T-cell (primary cell): Measurements from ENCODE around the gene SLC34A3. TPM values are rescaled to one million over a fixed set of nuclear protein-coding genes. Genes with fewer than 3 reads are reported as not detected.
"Not testable (repeated sequence)": the region's sequence is repeated elsewhere in the genome, so short reads cannot be mapped to it uniquely, and the experiment has no call there.

Experiments used
- ATAC-seq, 4 experiments: fragments of 200-7000 bp in 3 of 4; fragments of 150-1000 bp in 1 of 4; cut with Tn5 transposase; replicated peaks in 1 of 4; 1 replicate in 3 of 4; 2 replicates in 1 of 4; pipeline ENCODE4 v1.10.0; 2021; ENCODE audit warnings: moderate library complexity in 3 of 4, mild to moderate bottlenecking in 2 of 4, moderate number of reproducible peaks in 1 of 4
- CTCF ChIA-PET, 2 donors: fragments of 300-600 bp; sonication (Branson Sonifier 250); formaldehyde crosslinking; loops; one replicate each; lab custom pipeline; 2022; ENCODE audit warnings: antibody characterized with exemption in 2 of 2; lab: Charles Lee
- POLR2A ChIA-PET, 2 donors: fragments of 300-600 bp; sonication (Branson Sonifier 250); formaldehyde crosslinking; loops; one replicate each; lab custom pipeline; 2022; ENCODE audit warnings: antibody characterized with exemption in 2 of 2; lab: Charles Lee
- DNase-seq, 35 experiments: peaks; one replicate each; pipeline versions ENCODE4 v3.0.0 to v3.0.0-alpha.2; 2013 to 2023
- H3K27ac ChIP-seq: one replicate; pipeline ENCODE4 v1.5.1; 2013; ENCODE audit warnings: low read length
- H3K27me3 ChIP-seq, 2 experiments: replicated peaks in 1 of 2; 1 replicate in 1 of 2; 2 replicates in 1 of 2; pipeline versions ENCODE4 v1.6.1 to v1.7.0; 2013; ENCODE audit warnings: low read length in 1 of 2, mixed read lengths in 1 of 2; ENCODE audit not compliant: control insufficient read depth in 2 of 2, insufficient read depth in 2 of 2; ENCODE audit errors: extremely low read depth in 1 of 2
- H3K36me3 ChIP-seq, 2 donors: 1 replicate in 1 of 2; 2 replicates in 1 of 2; pipeline versions ENCODE4 v1.6.1 to v1.7.0; 2013; ENCODE audit warnings: low read length in 1 of 2; ENCODE audit not compliant: control insufficient read depth in 2 of 2, insufficient read depth in 1 of 2; ENCODE audit errors: extremely low read depth in 1 of 2
- H3K4me1 ChIP-seq, 2 experiments: 1 replicate in 1 of 2; 2 replicates in 1 of 2; pipeline versions ENCODE4 v1.6.1 to v1.7.0; 2013; ENCODE audit warnings: low read length in 2 of 2, mixed read lengths in 1 of 2; ENCODE audit not compliant: insufficient read depth in 2 of 2, control insufficient read depth in 1 of 2; ENCODE audit errors: extremely low read depth in 1 of 2
- H3K4me3 ChIP-seq, 2 donors: 1 replicate in 1 of 2; 2 replicates in 1 of 2; pipeline versions ENCODE4 v1.5.1 to v1.7.0; 2013; ENCODE audit warnings: mild to moderate bottlenecking in 2 of 2, low read length in 1 of 2, moderate library complexity in 1 of 2; ENCODE audit not compliant: control insufficient read depth in 1 of 2; ENCODE audit errors: extremely low read depth in 1 of 2
- H3K9me3 ChIP-seq: 2 replicates; pipeline ENCODE4 v1.7.0; 2013
- H3K27ac Mint-ChIP-seq, 2 donors: one replicate each; pipeline ENCODE4 v1.8.0; 2020 to 2021; ENCODE audit warnings: mild to moderate bottlenecking in 2 of 2, mixed read lengths in 2 of 2
- H3K27me3 Mint-ChIP-seq, 2 donors: one replicate each; pipeline ENCODE4 v1.8.0; 2021 to 2022; ENCODE audit warnings: mixed read lengths in 2 of 2
- H3K36me3 Mint-ChIP-seq: one replicate; pipeline ENCODE4 v1.8.0; 2021; ENCODE audit warnings: mixed read lengths
- H3K4me1 Mint-ChIP-seq, 3 donors: one replicate each; pipeline ENCODE4 v1.8.0; 2020 to 2022; ENCODE audit warnings: mixed read lengths in 3 of 3, mild to moderate bottlenecking in 1 of 3
- H3K4me3 Mint-ChIP-seq, 3 donors: one replicate each; pipeline ENCODE4 v1.8.0; 2020 to 2022; ENCODE audit warnings: mild to moderate bottlenecking in 3 of 3, mixed read lengths in 3 of 3, moderate library complexity in 3 of 3
- H3K9me3 Mint-ChIP-seq, 3 donors: one replicate each; pipeline ENCODE4 v1.8.0; 2020 to 2022; ENCODE audit warnings: mixed read lengths in 3 of 3
- WGBS: methylation state at CpG from one replicate; pipeline ENCODE4 v1.1.5; 2013; ENCODE audit warnings: missing lambda C conversion rate; ENCODE audit not compliant: insufficient coverage; 5-methylcytosine and 5-hydroxymethylcytosine counted together
- total RNA-seq, 35 experiments: library from RNA in 6 of 35; stranded (reverse) in 6 of 35; fragments of 120-200 nt in 1 of 35; gene quantifications; one replicate each; pipeline versions ENCODE4 v1.2.1 to v1.2.4 and lab custom pipeline; 2013 to 2026

Gene SLC34A3
- total RNA-seq, 5 donors from 2014 or later (not counting 1 experiment from before 2014, with no cell fraction given), result not detected

DNA sequence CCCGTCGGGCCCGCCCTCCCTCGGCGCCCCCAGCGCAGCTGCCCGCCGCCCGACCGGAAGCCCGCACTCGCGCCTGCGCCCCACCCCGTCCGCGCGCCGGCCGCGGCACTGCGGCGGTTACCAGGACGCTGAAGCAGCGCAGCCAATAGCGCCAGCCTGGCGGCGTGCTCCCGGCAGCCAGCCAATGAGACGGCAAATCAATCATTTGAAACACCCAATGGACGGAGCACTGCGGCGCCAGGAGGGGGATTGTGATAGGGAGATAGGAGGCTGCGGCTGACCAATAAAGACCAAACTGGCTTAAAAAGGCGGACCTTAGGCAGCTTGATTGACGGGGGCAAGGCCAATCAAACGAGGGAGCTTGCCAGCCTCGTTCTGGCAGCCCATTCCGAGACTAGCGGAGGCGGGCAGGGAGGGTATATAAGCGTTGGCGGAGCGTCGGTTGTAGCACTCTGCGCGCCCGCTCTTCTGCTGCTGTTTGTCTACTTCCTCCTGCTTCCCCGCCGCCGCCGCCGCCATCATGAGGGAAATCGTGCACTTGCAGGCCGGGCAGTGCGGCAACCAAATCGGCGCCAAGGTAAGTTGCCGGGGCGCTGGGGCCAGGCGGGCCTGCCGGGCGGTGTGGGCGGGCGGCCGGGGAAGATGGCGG, 10.3 kb downstream of the SLC34A3 start, which contains the start of gene TUBB4B:
Gene TUBB4B (plus strand): TSS at position 447 of the 649 bp plus-strand sequence. CDS start 74 bp downstream, at position 521.
- H3K9me3 ChIP-seq, result no peaks in the 10 kb centered on the region

DNA sequence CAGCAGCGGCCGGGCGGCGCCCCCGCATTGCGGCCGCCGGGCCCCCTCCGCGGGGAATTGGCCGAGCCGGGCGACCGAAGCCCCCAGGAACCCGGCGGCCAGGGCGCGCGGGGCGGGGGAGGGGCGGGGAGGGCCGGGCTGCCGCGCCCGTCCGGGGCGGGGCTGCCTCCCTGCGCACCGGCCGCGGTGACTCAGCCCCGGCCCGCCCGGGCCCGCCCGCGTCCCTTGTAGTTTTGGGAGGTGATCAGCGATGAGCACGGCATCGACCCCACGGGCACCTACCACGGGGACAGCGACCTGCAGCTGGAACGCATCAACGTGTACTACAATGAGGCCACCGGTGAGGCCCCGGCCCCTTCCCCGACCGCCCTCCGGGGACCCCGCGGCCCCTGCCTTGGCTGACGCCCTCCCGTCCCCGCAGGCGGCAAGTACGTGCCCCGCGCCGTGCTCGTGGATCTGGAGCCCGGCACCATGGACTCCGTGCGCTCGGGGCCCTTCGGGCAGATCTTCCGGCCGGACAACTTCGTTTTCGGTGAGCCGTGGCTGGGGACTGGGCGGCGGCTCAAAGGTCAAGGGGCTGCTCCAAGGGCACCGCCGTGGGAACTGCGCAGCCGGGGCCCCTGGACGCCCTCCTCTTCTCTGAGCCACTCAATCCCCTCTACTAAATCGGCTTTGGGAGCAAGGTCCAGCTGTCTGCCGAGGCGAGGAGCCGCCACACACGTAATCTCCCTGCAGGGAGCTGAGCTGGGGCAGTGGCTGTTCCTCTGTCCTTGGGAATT, 11.0 kb downstream of the SLC34A3 start:
- ChIA-PET POLR2A (interaction anchor here (1.0 to 1.6 kb wide), 10 partner anchors 13 to 155 kb away, joined by 3 to 16 read pairs (median 4); partner anchors contain the start of genes CYSRT1 (in 1 of the 2), MAN1B1 (in 1 of the 2), NELFB (in 1 of the 2) and RNF208 (in 1 of the 2)), CTCF (interaction anchor here in 1 of 2 donors (0.5 to 1.6 kb wide), 9 partner anchors 15 to 212 kb away, joined by 3 to 4 read pairs (median 3); partner anchors contain the start of genes MAN1B1 and TPRN)
- WGBS, result 2% methylated on average over 44 of the region's 83 CpGs
- Histone ChIP-seq H3K27ac (peak overlapping the region; percentile 41), H3K4me1 (peaks cover 3 to 61% of the 10 kb centered on the region in 2 experiments), H3K27me3 (no peaks in the 10 kb centered on the region), H3K4me3 (peak overlapping the region; percentile 55 to 58), H3K9me3 (no peaks in the 10 kb centered on the region), H3K36me3 (peaks cover 3 to 19% of the 10 kb centered on the region in 2 donors)
- H3K9me3 Mint-ChIP-seq, result no peaks in the 10 kb centered on the region
- H3K4me1 Mint-ChIP-seq, result peaks cover 29 to 38% (median 33%) of the 10 kb centered on the region in 3 donors
- DNase-seq, result peak in 24 of 35 experiments; percentile 15 to 76 (median 41)
- H3K27me3 Mint-ChIP-seq, result no peaks in the 10 kb centered on the region
- H3K4me3 Mint-ChIP-seq, result peak overlapping the region; percentile 76 to 84 (median 82)
- ATAC-seq, result peak; percentile 23 to 50 (median 46)
- peak overlapping the region in 1 of 2 donors; percentile 82 for H3K27ac Mint-ChIP-seq
- H3K36me3 Mint-ChIP-seq, result peaks cover 14% of the 10 kb centered on the region

More for the DNA sequence above, 10.3 kb downstream of the SLC34A3 start, which contains the start of gene TUBB4B:
- ChIA-PET POLR2A (interaction anchor here (0.6 to 1.6 kb wide), 15 partner anchors 14 to 514 kb away, joined by 3 to 16 read pairs (median 4); partner anchors contain the start of genes CYSRT1 (in 1 of the 2), MAN1B1 (in 1 of the 2), NELFB (in 1 of the 2) and RNF208 (in 1 of the 2)), CTCF (interaction anchor here in 1 of 2 donors (0.5 to 1.6 kb wide), 11 partner anchors 15 to 399 kb away, joined by 3 to 8 read pairs (median 3); partner anchors contain the start of genes AJM1, MAN1B1 and TPRN)
- Mint-ChIP-seq H3K27me3 (no peaks in the 10 kb centered on the region), H3K36me3 (peaks cover 14% of the 10 kb centered on the region), H3K27ac (peak within 1 kb of the TSS; percentile 90 to 95), H3K9me3 (no peaks in the 10 kb centered on the region), H3K4me3 (peak within 1 kb of the TSS; percentile 84 to 90 (median 85)), H3K4me1 (peaks cover 29 to 40% (median 33%) of the 10 kb centered on the region in 3 donors)
- Histone ChIP-seq H3K4me1 (peaks cover 4 to 68% of the 10 kb centered on the region in 2 experiments), H3K27me3 (no peaks in the 10 kb centered on the region), H3K27ac (peak within 1 kb of the TSS; percentile 70), H3K36me3 (peaks cover 3 to 19% of the 10 kb centered on the region in 2 donors), H3K4me3 (peak within 1 kb of the TSS; percentile 59 to 68)
- under 1% methylated on average over 61 of the region's 67 CpGs for WGBS
- peak; percentile 71 to 79 (median 76) for ATAC-seq
- peak; percentile 88 to 100 (median 98) for DNase-seq

DNA sequence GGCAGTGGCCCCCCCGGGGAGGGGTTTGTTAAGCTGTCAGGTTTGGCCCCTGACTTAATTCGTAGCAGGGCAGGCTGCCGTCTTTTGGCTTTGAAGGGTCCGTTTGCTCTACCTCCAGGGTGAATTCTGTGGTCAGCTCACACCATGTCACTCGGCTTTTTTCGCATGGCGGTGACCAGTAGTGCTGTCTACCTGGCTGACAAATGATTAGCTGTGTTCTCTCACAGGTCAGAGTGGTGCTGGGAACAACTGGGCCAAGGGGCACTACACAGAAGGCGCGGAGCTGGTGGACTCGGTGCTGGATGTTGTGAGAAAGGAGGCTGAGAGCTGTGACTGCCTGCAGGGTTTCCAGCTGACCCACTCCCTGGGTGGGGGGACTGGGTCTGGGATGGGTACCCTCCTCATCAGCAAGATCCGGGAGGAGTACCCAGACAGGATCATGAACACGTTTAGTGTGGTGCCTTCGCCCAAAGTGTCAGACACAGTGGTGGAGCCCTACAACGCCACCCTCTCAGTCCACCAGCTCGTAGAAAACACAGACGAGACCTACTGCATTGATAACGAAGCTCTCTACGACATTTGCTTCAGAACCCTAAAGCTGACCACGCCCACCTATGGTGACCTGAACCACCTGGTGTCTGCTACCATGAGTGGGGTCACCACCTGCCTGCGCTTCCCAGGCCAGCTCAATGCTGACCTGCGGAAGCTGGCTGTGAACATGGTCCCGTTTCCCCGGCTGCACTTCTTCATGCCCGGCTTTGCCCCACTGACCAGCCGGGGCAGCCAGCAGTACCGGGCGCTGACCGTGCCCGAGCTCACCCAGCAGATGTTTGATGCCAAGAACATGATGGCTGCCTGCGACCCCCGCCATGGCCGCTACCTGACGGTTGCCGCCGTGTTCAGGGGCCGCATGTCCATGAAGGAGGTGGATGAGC, 11.8 kb downstream of the SLC34A3 start:
- Mint-ChIP-seq H3K36me3 (peaks cover 14% of the 10 kb centered on the region), H3K4me3 (peak overlapping the region; percentile 76 to 84 (median 82)), H3K9me3 (no peaks in the 10 kb centered on the region), H3K4me1 (peaks cover 29 to 36% (median 31%) of the 10 kb centered on the region in 3 donors), H3K27ac (peak overlapping the region; percentile 80 to 82), H3K27me3 (no peaks in the 10 kb centered on the region)
- Histone ChIP-seq H3K27me3 (no peaks in the 10 kb centered on the region), H3K36me3 (peaks cover 3 to 19% of the 10 kb centered on the region in 2 donors), H3K9me3 (no peaks in the 10 kb centered on the region), H3K4me1 (peaks cover 2 to 52% of the 10 kb centered on the region in 2 experiments), H3K4me3 (peak overlapping the region; percentile 55 to 58), H3K27ac (peak overlapping the region; percentile 40)
- POLR2A ChIA-PET, result no interaction called here
- ATAC-seq (no peak), DNase-seq (no peak)
- WGBS, result 83% methylated on average over 28 of the region's 36 CpGs
- CTCF ChIA-PET, result no interaction called here

DNA sequence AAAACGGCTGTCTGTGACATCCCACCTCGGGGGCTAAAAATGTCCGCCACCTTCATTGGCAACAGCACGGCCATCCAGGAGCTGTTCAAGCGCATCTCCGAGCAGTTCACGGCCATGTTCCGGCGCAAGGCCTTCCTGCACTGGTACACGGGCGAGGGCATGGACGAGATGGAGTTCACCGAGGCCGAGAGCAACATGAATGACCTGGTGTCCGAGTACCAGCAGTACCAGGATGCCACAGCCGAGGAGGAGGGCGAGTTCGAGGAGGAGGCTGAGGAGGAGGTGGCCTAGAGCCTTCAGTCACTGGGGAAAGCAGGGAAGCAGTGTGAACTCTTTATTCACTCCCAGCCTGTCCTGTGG, 12.5 kb downstream of the SLC34A3 start:
- H3K27ac ChIP-seq, H3K9me3 Mint-ChIP-seq, H3K27ac Mint-ChIP-seq, DNase-seq, H3K9me3 ChIP-seq, H3K27me3 Mint-ChIP-seq, H3K27me3 ChIP-seq, CTCF ChIA-PET, H3K4me3 ChIP-seq, ATAC-seq, POLR2A ChIA-PET: not testable (repeated sequence)
- H3K4me1 Mint-ChIP-seq, result peaks cover 26 to 34% (median 29%) of the 10 kb centered on the region in 3 donors
- H3K36me3 Mint-ChIP-seq, result peaks cover 14% of the 10 kb centered on the region
- peaks cover 2 to 46% of the 10 kb centered on the region in 2 experiments for H3K4me1 ChIP-seq
- H3K36me3 ChIP-seq, result peaks cover 3 to 19% of the 10 kb centered on the region in 2 donors
- 93% methylated on average over 7 of the region's 18 CpGs for WGBS
- peak overlapping the region in 2 of 3 donors; percentile 82 to 84 for H3K4me3 Mint-ChIP-seq

DNA sequence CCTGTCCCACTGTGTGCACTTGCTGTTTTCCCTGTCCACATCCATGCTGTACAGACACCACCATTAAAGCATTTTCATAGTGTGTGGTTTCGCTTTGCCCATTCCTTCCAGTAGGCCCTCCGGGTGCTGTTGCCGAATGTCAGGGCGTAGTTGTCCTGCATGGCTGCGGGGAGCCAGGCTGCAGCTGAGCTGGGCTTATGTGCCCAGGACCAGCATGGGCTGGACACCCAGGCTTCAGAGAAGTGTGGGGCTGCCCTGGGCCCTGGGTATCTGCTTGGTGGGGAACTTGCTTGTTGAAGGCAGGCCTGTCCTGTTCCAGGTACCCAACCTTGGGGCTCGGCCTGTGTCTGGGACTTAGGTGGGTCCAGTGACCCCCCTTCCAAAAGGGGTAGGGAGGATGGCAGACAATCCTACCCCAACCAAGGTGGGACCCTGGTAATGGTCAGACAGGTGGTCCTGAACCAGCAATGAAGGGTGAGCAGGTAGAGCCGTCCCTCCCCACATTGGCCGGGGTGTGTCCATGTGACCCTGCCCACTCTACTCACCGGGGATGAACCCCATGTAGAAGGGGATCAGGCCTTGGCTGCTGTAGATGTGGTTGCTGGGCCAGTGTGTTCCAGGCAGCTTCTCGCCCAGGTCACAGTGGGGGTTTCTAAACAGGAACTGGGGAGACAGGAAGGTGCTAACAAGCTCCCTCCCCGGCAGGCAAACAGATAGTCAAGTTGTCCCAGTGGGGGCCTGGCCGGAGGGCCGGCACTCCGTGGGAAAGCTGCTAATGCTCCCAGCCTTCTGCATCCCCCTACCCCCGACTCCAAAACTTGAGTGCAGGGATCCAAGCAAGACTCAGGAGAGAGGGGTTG, 13.2 kb downstream of the SLC34A3 start:
- Histone ChIP-seq H3K4me3 (no peak overlapping the region), H3K36me3 (peaks cover 2 to 19% of the 10 kb centered on the region in 2 donors), H3K9me3 (no peaks in the 10 kb centered on the region), H3K27ac (no peak overlapping the region), H3K4me1 (peaks cover 2 to 40% of the 10 kb centered on the region in 2 experiments), H3K27me3 (no peaks in the 10 kb centered on the region)
- H3K27me3 Mint-ChIP-seq, result no peaks in the 10 kb centered on the region
- no peak for DNase-seq
- CTCF ChIA-PET, result no interaction called here
- ATAC-seq, result no peak
- H3K27ac Mint-ChIP-seq, result no peak overlapping the region
- 100% methylated on average over 7 of the region's 15 CpGs for WGBS
- no peaks in the 10 kb centered on the region for H3K9me3 Mint-ChIP-seq
- peaks cover 21 to 31% (median 24%) of the 10 kb centered on the region in 3 donors for H3K4me1 Mint-ChIP-seq
- POLR2A ChIA-PET, result interaction anchor here in 1 of 2 donors (0.6 kb wide), 1 partner anchor 158 kb away, joined by 7 read pairs; no protein-coding TSS in a partner anchor
- H3K36me3 Mint-ChIP-seq, result peaks cover 14% of the 10 kb centered on the region
- peak overlapping the region in 2 of 3 donors; percentile 82 to 84 for H3K4me3 Mint-ChIP-seq
